HG02981 (cell line): ENCODE measurements around the gene TACC2.

Experiments used
- ATAC-seq: cut with Tn5 transposase; IDR thresholded peaks from one replicate; pipeline ENCODE4 v1.9.1; 2021; ENCODE audit warnings: mild to moderate bottlenecking, moderate library complexity; ENCODE audit not compliant: unreplicated experiment

TACC2 gene

DNA sequence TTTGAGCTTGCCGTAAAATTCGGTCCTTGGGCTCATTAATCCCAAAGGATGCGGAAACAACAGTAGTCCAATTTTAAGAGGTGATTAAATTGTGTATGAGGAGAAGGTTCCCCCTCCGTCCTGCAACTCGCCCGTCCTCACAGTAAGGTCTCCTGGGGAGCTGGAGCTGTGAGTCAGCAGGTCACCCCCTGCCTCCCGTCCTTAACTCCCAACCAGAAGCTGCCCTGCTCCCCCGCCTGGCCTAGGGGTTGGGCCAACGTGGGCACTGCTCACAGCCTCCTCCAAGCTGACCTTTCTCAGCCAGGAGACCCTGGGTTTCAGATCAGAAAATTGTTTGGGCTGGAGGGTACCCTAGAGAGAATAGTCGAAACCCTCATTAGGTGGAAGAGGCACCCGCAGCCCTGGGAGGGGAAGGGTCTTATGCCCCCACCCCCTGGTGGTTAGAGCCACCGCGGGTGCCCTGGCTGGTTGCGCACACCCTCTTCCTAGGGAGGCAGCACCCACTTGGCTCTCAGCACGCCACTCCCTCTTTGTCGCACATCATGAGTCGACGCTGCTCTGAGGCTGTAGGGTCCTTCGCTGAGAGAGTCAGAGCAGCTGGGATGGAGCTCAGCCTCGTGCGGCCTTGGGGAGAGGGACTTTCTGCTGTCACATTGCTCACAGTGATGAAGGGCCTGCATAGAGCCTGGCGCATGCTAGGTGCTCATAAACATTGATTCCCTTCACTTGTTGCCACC, 131.2 kb downstream of the TACC2 start:
- no peak for ATAC-seq

DNA sequence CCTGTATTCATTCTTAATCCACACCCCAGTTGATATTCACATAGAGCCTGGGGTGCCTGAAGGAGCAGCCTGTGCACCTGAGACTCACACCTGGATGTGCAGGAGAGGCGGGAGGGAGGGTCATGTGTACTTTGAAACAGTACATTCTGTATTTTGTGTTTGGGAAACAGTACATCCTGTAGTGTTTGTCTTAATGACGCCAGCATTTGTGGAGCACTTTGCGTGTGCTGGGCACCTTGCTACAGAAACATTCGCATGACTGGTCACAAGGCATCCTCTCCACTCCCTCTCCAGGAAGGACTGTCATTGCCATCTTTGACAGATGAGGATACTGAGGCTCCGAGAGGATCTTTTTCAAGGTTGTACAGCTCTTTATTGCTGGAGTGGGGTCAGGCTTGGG, 132.1 kb downstream of the TACC2 start:
- ATAC-seq, result no peak

DNA sequence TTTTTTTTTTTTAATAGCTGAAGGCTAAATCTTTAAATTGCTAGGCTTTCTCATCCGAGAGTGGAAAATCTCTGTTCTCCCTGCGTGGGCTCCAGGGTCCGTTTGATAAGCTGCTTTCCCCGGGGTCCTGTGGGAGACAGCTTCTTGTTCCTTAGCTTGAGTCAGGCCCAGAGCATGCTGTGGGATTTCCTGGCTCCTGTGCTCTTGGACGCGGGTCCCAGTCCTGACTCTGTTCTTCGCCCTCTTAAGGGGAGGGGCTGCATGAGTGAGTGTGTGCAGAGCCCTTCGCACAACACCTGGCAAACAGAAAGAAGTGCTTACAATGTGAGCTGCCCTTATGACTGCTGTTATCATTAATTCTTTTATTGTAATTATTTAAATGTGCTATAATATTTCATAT, 133.5 kb downstream of the TACC2 start:
- no peak for ATAC-seq

DNA sequence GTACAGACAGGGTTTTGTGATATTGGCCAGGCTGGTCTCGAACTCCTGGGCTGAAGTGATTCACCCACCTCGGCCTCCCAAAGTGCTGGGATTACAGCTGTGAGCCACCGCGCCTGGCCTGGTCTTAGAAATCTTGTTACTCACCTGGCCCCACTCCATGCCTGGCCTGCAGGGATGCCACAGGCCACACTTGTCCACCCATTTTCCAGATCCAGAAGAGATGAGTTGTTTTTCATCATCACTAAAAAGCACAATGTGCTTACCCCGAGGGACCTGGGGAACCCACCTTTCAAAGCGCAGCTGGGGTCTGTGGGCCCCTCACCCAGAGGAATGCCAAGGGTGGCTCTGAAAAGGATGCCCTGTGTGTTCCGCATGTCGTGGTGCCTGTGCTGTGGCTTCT, 134.2 kb downstream of the TACC2 start:
- ATAC-seq, result no peak

DNA sequence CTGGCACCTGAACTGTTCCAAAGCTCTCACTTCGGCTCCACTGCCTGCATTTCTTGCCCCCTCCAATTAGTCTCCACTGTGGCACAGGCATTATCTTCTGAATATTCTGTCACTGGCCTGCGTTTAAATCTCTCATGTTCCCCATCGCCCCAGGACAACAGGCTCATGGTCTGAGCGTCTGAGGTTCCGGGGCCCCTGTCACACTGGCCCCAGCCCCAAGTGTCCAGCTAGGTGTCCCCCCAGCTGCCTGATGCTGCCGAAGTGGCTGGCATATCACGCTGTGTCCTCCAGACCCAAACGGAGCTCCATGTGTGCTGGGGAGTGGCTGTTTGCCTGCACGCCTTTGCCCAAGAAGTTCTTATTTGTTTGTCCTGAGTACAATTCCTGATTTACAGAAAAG, 135.4 kb downstream of the TACC2 start:
- no peak for ATAC-seq

DNA sequence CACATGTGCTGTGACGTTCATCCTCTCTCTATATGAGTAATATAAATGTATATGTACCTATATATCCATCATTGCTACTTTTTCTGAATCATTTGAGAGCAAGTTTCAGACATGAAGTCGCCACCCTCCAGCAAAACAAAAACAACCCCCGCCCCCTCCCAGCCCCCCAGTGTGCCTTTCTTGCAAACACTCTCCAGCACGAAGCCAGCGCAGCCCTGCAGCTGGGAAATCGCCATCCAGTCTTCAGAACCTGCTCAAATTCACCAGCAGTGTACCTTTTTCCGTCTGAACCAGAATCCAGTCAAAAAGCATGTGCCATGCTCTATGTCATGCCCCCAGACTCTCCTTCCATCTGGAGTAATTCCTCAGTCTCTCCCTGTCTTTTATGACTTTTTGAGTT, 135.8 kb downstream of the TACC2 start:
- ATAC-seq, result no peak

DNA sequence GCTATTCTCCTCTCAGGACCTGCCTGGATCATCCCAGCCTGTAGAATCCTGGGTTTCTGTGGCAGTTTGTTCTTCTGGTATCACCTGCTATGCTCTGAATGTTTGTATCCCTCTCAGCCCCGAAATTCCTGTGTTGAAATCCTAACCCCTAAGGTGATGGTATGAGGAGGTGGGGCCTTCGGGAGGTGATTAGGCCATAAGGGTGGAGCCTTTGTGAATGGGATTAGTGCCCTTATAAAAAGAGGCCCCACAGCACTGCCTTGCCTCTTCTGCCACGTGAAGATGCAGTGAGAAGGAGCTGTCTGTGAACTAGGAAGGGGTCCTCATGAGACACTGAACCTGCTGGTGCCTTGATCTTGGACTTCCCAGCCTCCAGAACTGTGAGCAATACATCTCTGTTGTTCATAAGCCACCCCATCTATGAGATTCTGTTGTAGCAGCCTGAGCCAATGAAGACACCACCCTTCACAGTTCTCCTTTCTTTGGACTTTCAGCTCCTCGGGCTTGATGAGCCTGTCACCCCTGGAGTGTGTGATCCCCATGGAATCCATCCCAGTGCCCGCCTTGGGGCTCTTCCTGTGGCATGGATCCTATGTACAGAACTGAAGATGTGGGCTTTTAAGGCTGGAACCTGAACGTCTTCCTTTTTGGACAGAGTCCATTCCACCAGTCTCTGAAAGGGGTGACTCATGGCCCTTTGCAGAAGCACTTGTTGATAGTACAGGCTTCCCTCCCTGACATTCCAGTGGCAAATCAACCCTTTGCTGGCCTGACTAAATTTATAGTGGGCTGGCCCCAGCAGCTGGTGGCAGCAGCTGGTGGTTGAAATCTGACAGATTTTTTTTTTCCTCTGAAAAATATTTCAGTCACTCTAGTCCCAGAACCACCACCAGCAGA, 138.0 kb downstream of the TACC2 start:
- no peak for ATAC-seq

DNA sequence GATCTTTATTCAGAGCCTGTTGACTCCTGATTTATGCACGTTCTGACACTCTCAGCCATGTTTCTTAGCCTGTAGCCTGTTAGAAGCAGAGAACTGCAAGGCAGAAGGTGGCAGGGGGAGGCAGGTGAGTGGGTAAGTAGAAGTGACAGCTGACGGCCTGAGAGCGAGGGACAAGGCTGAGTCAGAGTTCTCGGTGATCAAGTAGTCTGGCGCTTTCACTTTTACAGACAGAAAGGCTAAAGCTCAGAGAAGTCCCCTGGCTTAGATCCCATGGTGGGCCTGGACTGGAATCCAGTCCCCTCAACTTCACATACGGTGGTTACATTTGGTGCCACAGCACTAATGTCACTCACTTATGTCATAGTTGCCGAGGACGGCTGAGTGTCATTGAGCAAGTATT, 139.0 kb downstream of the TACC2 start:
- no peak for ATAC-seq

DNA sequence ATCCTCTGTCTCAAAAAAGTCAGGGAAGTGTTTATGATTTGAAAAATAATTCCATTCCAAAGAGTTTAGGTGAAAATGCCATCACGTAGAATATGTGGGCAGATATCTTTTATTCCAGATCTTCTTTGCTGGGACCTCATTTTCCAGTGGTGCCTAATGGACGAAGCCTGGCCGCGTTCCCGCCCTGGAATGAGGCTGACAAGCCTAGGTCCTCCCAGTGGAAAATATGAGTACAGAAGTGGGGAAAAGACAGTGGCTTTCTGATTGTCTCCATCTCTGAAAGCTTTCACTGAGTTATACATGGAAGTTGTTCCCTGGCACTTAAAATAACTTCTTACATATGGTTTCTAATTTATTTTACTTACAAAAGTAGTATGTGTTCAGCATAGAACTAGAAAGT, 139.4 kb downstream of the TACC2 start:
- ATAC-seq, result no peak

DNA sequence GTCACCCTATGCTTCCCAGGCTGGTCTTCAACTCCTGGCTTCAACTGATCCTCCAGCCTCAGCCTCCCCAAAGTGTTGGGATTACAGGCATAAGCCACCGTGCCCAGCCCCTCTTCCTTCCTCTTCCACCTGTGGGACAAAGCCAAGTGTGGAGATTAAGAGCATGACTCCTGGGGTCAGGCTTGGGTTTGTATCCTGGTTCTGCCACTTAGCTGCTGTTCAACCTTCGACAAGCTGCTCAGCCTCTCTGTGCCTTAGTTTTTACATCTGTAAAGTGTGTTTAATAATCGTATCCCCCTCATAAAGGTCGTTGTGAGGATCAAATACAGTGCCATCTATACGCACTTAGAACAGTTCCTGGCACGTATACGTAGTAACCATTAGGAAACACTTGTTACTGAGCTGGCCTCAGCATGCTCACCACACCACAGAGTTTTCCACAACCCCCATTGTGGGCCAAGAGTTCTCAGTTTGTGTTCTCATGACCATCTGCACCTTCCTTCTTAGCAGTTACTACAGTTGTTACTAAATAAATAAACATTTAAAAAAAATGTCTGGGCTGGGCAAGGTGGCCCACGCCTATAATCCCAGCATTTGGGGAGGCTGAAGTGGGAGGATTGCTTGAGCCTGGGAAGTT, 141.6 kb downstream of the TACC2 start:
- no peak for ATAC-seq

DNA sequence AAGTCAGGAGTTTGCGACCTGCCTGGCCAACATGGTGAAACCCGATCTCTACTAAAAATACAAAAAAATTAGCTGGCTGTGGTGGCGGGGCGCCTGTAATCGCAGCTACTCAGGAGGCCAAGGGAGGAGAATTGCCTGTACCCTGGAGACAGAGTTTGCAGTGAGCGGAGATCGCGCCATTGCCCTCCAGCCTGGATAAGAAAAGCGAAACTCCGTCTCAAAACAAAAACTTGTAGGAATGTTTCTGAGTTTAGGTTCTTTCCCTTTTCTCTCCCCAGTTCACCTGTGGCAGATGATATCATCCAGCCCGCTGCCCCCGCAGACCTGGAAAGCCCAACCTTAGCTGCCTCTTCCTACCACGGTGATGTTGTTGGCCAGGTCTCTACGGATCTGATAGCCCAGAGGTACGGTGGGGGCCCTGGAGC, 143.4 kb downstream of the TACC2 start:
- ATAC-seq, result no peak

DNA sequence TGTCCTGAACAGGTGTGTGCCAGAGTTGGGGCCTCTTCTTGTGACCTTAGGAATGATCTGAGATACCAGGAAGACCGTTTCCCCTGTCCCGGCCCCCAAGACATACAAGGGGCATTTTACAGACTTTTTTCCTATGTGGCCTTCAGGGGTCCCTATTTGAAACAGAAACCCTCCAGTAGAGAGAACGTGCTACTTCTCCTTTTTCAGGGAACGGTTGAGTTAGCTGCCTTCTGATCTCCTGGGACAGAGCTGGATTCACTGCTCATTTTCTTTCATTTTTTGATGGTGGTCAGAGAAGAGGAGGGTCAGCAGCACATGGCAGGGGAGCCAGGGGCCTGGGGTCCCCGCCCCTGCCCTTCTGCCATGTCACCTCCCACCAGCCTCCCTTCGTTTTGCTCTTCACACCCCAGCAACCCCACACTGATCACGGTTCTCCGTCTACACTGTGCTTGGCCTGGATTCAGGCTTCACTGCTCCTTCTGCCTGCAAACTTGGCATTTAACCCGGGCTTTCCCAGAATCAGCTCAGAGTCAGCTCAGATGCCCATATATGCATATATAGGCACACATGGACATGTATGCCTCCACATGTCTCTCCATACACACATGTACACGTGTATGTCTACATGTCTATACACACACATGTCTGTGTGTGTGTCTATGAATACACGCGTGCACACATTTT, 144.1 kb downstream of the TACC2 start:
- no peak for ATAC-seq

DNA sequence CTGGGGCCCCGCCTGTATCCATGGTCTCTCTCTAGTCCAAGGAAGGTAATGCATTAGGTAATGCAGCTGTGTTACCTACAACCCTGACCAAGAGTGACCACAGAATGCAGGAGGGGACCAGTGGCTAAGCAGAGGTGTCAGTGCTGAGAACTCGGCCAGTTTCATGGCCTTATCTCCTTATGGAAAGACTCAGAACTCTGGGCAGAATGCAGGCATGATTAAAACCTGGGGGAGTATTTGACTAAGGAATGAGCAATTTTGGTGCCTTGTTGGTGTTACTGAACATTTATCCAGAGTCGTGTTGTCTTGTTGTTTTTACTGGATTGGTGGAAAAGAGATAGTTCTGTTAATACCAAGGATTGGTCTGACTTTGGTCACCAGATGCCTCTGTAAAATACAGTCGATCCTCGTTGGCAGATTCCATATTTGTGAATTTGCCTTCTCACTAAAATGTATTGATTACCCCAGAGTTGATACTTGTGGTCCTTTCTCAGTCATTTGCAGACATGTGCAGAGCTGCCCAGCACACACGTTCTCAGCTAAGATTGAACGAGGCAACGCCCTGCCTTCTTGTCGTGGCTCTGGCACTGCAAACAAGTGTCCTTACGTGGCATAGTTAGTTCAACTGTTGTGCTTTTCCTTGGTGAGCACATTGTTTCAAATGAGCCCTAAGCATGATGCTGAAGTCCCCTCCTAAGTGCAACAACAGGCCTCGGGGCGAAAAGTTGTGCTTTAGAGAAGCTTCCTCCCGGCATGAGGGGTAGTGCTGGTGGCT, 146.5 kb downstream of the TACC2 start:
- ATAC-seq, result no peak

DNA sequence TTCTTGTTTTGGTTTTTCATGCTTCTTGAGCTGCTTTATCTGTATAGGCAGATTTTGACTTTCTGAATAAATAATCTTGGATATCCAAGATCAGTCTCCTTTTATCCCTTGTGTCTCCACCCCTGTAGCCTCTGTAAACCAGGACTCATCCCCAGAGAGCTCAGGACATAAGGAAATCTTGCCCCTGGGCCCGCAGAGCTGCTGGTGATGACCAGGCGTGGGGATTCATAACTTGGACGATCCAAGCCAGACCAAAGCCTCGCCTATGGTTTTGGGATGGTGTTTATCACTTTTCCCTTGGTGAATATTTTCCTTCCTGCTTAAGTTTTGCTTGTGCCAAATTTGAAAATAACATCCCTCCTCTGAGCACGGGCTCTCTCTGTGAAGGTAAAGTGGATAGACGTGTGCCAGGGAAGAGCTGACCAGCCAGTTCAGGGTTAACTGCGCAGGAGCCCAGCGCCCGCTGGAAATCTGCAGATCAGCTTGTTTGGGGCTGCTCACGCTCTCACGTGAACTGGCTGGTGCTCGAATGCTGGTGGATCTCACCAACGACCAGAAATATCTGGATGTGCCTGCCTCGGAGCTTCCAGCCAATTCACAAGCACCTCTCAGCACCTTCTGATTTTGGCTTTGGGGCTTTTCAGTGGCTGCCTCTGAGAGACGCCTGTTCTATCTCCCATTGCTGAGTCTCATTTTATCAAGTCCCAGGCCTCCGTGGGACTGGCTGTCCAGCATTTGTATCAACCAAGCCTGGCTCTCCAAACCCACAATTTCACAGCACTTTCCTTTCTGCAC, 150.1 kb downstream of the TACC2 start:
- no peak for ATAC-seq

DNA sequence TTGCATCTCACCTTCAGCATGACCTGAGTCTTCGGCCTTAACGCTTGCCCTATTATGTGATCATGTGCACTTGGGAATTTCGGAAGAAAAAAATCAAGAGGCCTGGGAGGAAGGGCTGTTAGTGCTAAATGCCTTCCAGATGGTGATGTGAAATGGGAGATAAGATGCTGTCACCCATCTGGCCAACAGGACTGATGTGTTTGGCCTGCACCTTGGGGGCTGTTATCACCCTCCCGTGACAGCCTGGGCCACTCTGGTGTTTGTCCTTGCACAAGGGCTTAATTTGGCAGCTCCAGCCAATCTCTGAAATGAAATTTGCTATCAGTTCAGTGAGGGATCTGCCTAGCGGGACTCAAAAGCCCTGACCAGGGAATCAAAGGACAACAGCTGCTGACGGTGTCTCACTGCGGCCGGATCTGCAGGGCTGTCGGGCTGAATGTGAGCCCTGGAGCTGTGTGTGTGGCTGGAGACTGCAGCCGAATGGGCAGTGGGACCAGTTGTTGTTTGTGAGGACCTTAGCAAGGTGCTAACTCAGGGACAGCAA, 150.7 kb downstream of the TACC2 start:
- no peak for ATAC-seq

DNA sequence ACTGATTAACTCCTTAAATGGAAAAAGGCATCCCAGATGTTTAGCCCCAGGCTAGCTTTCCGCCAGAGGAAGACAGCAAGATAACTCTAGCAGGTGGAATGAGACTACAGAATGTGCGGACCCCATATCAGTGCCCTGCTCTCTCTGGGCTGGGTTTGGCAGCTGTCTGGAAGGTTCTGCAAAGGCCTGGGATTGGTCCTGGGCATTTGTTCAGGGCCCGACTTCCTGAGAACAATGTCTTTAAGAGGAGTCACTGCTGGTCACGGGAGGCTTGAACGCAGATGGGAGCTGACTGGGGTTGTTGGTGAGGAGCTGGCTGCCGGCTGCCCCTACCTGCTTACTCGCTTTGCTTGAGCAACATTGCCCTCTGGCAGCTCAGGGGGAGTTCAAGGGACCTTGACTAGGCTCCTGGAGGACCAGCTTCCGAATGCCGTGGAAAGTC, 151.5 kb downstream of the TACC2 start:
- ATAC-seq, result no peak

DNA sequence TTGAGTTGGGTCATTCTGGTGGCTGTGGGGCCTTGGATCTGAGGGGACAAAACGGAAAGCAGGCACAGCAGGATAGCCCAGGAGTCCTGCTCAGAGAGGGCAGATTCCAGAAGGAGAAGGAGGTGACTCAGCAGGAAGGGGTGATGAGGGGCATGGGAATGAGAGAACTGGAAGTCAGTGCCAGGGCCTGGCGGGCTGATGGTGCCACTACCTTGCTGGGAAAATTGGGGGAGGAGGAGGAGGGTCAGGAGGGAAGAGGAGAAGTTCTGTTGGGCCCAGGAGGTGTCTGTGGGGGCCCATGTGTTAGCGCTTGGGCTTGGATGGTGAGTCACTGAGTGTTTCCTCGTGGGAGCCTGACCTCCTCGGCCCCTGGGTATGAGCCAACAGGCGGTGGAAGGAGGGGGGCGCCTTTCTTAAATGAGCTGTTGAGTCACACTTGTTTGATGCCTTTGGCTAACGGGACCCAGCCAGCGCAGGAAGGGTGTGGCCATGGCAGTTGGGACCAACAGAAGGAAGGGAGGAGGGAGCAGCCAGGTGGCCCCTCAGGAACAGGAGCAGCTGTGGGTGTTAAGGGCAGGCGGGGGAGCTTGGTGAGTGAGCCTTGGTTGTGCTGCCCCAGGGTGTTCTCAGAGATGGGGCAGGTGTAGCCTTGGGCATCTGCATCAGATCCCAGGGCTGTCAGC, 152.1 kb downstream of the TACC2 start:
- ATAC-seq, result no peak

DNA sequence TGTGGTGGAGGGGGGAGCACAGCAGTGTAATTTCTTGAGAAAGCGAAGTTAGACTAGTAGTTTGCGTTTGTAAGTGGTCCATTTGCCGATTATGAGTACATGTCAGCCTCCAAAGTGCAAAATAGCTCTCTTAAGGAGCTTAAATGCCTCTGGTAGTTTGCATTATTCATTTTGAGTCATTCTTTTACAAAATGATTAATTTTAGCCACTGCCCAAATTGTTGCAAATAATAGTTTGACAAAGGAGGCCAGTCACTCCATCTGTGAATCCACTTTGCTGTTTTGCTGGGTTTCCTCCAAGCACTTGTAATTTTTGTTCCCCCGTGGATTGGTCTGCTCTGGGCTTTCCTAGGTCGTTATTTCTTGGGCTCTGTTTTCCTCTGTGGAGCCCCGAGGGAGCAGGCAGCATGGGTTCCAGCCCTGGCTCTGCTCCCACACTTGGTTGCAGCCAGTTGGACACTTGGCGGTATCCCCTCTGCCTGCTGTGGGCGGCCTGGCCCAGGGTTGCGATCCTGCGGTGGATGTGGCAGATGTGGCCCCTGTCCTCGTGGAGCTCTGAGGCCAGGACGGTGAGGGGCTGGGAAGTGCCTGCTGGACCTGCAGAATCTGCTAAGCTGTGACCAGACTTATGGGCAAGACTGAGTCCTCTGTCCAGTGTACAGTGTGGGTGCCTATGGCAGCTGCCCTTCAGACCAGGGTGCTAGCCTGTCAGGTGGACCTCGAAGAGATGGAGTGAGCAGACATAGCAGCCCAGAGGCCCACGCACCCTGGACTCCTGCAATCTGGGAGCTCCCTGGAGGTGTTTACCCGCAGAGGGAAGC, 153.1 kb downstream of the TACC2 start:
- no peak for ATAC-seq
